HEK293 (cell line): ENCODE measurements around the gene CTXN3.

Experiments
- CTCF ChIA-PET: fragments of 350-600 bp; formaldehyde crosslinking; extraction: SDS; loops from one replicate; lab custom pipeline; 2021; ENCODE audit warnings: antibody characterized with exemption; lab: Yijun Ruan, JAX
- POLR2A ChIA-PET: fragments of 300-600 bp; formaldehyde crosslinking; extraction: SDS; loops from one replicate; lab custom pipeline; 2020; ENCODE audit warnings: antibody characterized with exemption, inconsistent platforms; lab: Yijun Ruan, JAX
- H3K27ac ChIP-seq: fragments of 200-500 bp; sonication (Bioruptor generic); 2 replicates; pipeline ENCODE4 v1.5.1; 2014; ENCODE audit warnings: low read depth, low read length, control low read depth, inconsistent platforms; ENCODE audit errors: extremely low read depth
- H3K36me3 ChIP-seq, 2 experiments: fragments of 200-500 bp in 1 of 2; sonication (Bioruptor generic) in 1 of 2; 1 replicate in 1 of 2; 2 replicates in 1 of 2; pipeline ENCODE4 v1.5.1; 2014 to 2017; ENCODE audit warnings: inconsistent platforms in 2 of 2, low read length in 2 of 2; ENCODE audit not compliant: control insufficient read depth in 2 of 2, insufficient read depth in 1 of 2
- H3K4me1 ChIP-seq: fragments of 200-500 bp; sonication (Bioruptor generic); 2 replicates; pipeline ENCODE4 v1.5.1; 2014; ENCODE audit warnings: mild to moderate bottlenecking, low read length, inconsistent platforms; ENCODE audit not compliant: control insufficient read depth, insufficient read depth
- H3K4me3 ChIP-seq: 2 replicates; pipeline ENCODE4 v1.5.1; 2011; ENCODE audit warnings: low read depth, mild to moderate bottlenecking, control low read depth, low read length, moderate library complexity
- H3K9me3 ChIP-seq: fragments of 200-500 bp; sonication (Bioruptor generic); 2 replicates; pipeline ENCODE4 v1.5.1; 2014; ENCODE audit warnings: low read depth, low read length, inconsistent platforms; ENCODE audit not compliant: control insufficient read depth, insufficient read depth
- EGR2 ChIP-seq: fragments of 450-650 bp; formaldehyde crosslinking; IDR thresholded peaks from 2 replicates; pipeline ENCODE4 v1.5.1; 2016; ENCODE audit warnings: low read depth, missing biosample characterization, missing genetic modification characterization
- GLIS2 ChIP-seq: fragments of 450-650 bp; formaldehyde crosslinking; IDR thresholded peaks from 2 replicates; pipeline ENCODE4 v1.5.1; 2016; ENCODE audit warnings: missing biosample characterization, missing genetic modification characterization
- PRDM4 ChIP-seq: fragments of 450-650 bp; formaldehyde crosslinking; IDR thresholded peaks from 2 replicates; pipeline ENCODE4 v1.5.1; 2017; ENCODE audit warnings: missing biosample characterization, missing genetic modification characterization
- REPIN1 ChIP-seq: fragments of 450-650 bp; formaldehyde crosslinking; IDR thresholded peaks from 2 replicates; pipeline ENCODE4 v1.5.1; 2017; ENCODE audit warnings: missing biosample characterization, missing genetic modification characterization, low read depth
- SP7 ChIP-seq: fragments of 450-650 bp; formaldehyde crosslinking; IDR thresholded peaks from 2 replicates; pipeline ENCODE4 v1.5.1; 2016; ENCODE audit warnings: missing biosample characterization, missing genetic modification characterization
- YY1 ChIP-seq: fragments of 450-650 bp; formaldehyde crosslinking; IDR thresholded peaks from 2 replicates; pipeline ENCODE4 v1.5.1; 2018; ENCODE audit warnings: missing biosample characterization, missing genetic modification characterization
- ZBTB17 ChIP-seq: fragments of 450-650 bp; formaldehyde crosslinking; IDR thresholded peaks from 2 replicates; pipeline ENCODE4 v1.5.1; 2016; ENCODE audit warnings: missing biosample characterization, missing genetic modification characterization
- ZBTB20 ChIP-seq: fragments of 450-650 bp; formaldehyde crosslinking; IDR thresholded peaks from 2 replicates; pipeline ENCODE4 v1.5.1; 2016; ENCODE audit warnings: missing biosample characterization, missing genetic modification characterization
- ZBTB7A ChIP-seq: fragments of 450-650 bp; formaldehyde crosslinking; IDR thresholded peaks from 2 replicates; pipeline ENCODE4 v1.5.1; 2016; ENCODE audit warnings: low read depth, missing biosample characterization, missing genetic modification characterization
- ZFHX2 ChIP-seq: fragments of 450-650 bp; formaldehyde crosslinking; conservative IDR thresholded peaks from 2 replicates; pipeline ENCODE4 v1.5.1; 2016; ENCODE audit warnings: missing biosample characterization, missing genetic modification characterization
- ZFP41 ChIP-seq: fragments of 450-650 bp; formaldehyde crosslinking; IDR thresholded peaks from 2 replicates; pipeline ENCODE4 v1.5.1; 2016; ENCODE audit warnings: missing biosample characterization, missing genetic modification characterization, borderline replicate concordance
- ZNF112 ChIP-seq: fragments of 450-650 bp; formaldehyde crosslinking; IDR thresholded peaks from 2 replicates; pipeline ENCODE4 v1.5.0; 2017; ENCODE audit warnings: missing biosample characterization, missing genetic modification characterization
- ZNF133 ChIP-seq: fragments of 450-650 bp; formaldehyde crosslinking; IDR thresholded peaks from 2 replicates; pipeline ENCODE4 v1.5.1; 2016; ENCODE audit warnings: missing biosample characterization, missing genetic modification characterization
- ZNF140 ChIP-seq: fragments of 450-650 bp; formaldehyde crosslinking; IDR thresholded peaks from 2 replicates; pipeline ENCODE4 v1.5.1; 2016; ENCODE audit warnings: missing biosample characterization, missing genetic modification characterization
- ZNF16 ChIP-seq: fragments of 450-650 bp; formaldehyde crosslinking; IDR thresholded peaks from 2 replicates; pipeline ENCODE4 v1.5.1; 2016; ENCODE audit warnings: low read depth, missing biosample characterization, missing genetic modification characterization
- ZNF19 ChIP-seq: fragments of 450-650 bp; formaldehyde crosslinking; IDR thresholded peaks from 2 replicates; pipeline ENCODE4; 2016; ENCODE audit warnings: missing biosample characterization, missing genetic modification characterization, low read depth
- ZNF248 ChIP-seq: fragments of 450-650 bp; formaldehyde crosslinking; IDR thresholded peaks from 2 replicates; pipeline ENCODE4 v1.5.1; 2017; ENCODE audit warnings: missing biosample characterization, missing genetic modification characterization
- ZNF266 ChIP-seq: fragments of 450-650 bp; formaldehyde crosslinking; IDR thresholded peaks from 2 replicates; pipeline ENCODE4 v1.5.1; 2016; ENCODE audit warnings: missing biosample characterization, missing genetic modification characterization, low read depth
- ZSCAN23 ChIP-seq: fragments of 450-650 bp; formaldehyde crosslinking; IDR thresholded peaks from 2 replicates; pipeline ENCODE4 v1.5.1; 2016; ENCODE audit warnings: missing biosample characterization, missing genetic modification characterization
- TF ChIP-seq, protein P1 (sequence below): fragments of 450-650 bp; formaldehyde crosslinking; IDR thresholded peaks from 2 replicates; pipeline ENCODE4 v1.5.1; 2016; ENCODE audit warnings: missing biosample characterization, missing genetic modification characterization
- TF ChIP-seq, protein P2 (sequence below): fragments of 450-650 bp; formaldehyde crosslinking; IDR thresholded peaks from 2 replicates; pipeline ENCODE4 v1.5.0; 2017; ENCODE audit warnings: missing biosample characterization, missing genetic modification characterization, borderline replicate concordance

The CTXN3 gene

GRCh38 chr5:127650022-127650421 lies 1.1 kb downstream of the CTXN3 start (continued):
- TF ChIP-seq, protein P1, sequence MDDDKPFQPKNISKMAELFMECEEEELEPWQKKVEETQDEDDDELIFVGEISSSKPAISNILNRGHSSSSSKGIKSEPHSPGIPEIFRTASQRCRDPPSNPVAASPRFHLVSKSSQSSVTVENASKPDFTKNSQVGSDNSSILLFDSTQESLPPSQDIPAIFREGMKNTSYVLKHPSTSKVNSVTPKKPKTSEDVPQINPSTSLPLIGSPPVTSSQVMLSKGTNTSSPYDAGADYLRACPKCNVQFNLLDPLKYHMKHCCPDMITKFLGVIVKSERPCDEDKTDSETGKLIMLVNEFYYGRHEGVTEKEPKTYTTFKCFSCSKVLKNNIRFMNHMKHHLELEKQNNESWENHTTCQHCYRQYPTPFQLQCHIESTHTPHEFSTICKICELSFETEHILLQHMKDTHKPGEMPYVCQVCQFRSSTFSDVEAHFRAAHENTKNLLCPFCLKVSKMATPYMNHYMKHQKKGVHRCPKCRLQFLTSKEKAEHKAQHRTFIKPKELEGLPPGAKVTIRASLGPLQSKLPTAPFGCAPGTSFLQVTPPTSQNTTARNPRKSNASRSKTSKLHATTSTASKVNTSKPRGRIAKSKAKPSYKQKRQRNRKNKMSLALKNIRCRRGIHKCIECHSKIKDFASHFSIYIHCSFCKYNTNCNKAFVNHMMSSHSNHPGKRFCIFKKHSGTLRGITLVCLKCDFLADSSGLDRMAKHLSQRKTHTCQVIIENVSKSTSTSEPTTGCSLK (tag by site-specific recombination), result no peak
- TF ChIP-seq YY1 (tag by site-specific recombination) (no peak), ZBTB7A (tag by site-specific recombination) (no peak), ZNF112 (tag by site-specific recombination) (no peak), PRDM4 (tag by site-specific recombination) (no peak), ZNF248 (no peak), ZNF140 (tag by site-specific recombination) (no peak), GLIS2 (tag by site-specific recombination) (no peak)

- POLR2A ChIA-PET, result no interaction called here
- Histone ChIP-seq H3K4me1 (peaks cover 20% of the 10 kb centered on the region), H3K9me3 (no peaks in the 10 kb centered on the region), H3K36me3 (no peaks in the 10 kb centered on the region), H3K4me3 (no peak overlapping the region), H3K27ac (no peak overlapping the region)
- TF ChIP-seq ZNF19 (tag by site-specific recombination) (no peak), SP7 (tag by site-specific recombination) (no peak), EGR2 (tag by site-specific recombination) (peak; percentile 26; the same call in 1 of the 2 replicates), ZFP41 (no peak), ZNF16 (tag by site-specific recombination) (no peak), ZBTB20 (tag by site-specific recombination) (peak; percentile 50; the same call in 1 of the 2 replicates), ZBTB17 (tag by site-specific recombination) (no peak), ZSCAN23 (tag by site-specific recombination) (no peak), REPIN1 (tag by site-specific recombination) (no peak), ZNF133 (tag by site-specific recombination) (no peak), ZNF140 (tag by site-specific recombination) (no peak), ZNF266 (tag by site-specific recombination) (no peak), ZFHX2 (tag by site-specific recombination) (peak; percentile 66)
- TF ChIP-seq, protein P2, sequence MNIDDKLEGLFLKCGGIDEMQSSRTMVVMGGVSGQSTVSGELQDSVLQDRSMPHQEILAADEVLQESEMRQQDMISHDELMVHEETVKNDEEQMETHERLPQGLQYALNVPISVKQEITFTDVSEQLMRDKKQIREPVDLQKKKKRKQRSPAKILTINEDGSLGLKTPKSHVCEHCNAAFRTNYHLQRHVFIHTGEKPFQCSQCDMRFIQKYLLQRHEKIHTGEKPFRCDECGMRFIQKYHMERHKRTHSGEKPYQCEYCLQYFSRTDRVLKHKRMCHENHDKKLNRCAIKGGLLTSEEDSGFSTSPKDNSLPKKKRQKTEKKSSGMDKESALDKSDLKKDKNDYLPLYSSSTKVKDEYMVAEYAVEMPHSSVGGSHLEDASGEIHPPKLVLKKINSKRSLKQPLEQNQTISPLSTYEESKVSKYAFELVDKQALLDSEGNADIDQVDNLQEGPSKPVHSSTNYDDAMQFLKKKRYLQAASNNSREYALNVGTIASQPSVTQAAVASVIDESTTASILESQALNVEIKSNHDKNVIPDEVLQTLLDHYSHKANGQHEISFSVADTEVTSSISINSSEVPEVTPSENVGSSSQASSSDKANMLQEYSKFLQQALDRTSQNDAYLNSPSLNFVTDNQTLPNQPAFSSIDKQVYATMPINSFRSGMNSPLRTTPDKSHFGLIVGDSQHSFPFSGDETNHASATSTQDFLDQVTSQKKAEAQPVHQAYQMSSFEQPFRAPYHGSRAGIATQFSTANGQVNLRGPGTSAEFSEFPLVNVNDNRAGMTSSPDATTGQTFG (tag by site-specific recombination), result no peak
- CTCF ChIA-PET, result no interaction called here
These were observed 1.8 kb downstream of the CTXN3 start for GRCh38 chr5:127650649-127651048.
